Superior temporal gyrus (tissue), 1 donor: ENCODE measurements around the gene GBP1.
"Not testable (repeated sequence)": the region's sequence is repeated elsewhere in the genome, so short reads cannot be mapped to it uniquely, and the experiment has no call there.

ENCODE experiments used
- DNase-seq: peaks from one replicate; pipeline ENCODE4 v3.0.0-alpha.2; 2016; ENCODE audit errors: extremely low spot score

The GBP1 gene

DNA sequence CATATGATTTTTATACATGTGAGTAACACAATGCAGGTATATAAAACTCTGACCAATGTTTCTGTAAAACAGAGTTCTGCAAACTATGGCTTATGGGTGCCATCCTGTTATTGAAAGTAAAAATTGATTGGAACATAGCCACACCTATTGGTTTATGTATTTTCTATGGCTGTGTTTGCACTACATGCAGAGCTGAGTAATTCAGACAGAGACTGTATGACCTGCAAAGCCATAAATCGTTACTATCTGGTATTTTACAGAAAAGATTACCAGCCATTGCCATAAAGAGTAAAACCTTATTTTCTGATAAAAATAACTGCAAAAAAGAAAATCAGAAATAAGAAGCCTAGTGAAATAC, 13.1 kb downstream of the GBP1 start:
- no peak for DNase-seq

DNA sequence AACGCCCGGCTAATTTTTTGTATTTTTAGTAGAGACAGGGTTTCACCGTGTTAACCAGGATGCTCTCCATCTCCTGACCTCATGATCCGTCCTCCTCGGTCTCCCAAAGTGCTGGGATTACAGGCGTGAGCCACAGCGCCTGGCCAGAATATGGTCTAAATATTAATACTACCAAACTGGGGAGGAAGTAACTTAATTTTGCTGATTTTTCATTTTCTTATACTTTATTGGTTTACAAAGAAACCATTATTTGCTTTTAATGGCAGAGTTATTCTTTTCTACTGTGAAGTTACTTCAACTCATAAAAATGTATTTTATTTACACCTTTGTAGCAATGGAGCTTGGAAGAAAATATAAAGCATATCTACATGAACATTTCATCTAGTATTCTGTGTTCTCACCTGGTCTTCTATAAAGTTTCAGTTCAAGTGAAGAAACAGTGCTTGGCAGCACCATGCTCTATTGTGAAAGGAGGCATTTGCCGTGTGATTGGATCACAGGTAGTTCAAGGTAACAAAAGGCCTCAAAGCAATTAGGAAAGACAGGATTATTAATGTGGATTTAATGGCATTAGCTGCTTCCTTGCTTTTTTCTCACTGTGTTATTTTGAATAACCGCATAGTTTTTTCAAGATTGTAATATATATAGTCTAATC, 13.6 kb downstream of the GBP1 start:
- DNase-seq, result no peak

DNA sequence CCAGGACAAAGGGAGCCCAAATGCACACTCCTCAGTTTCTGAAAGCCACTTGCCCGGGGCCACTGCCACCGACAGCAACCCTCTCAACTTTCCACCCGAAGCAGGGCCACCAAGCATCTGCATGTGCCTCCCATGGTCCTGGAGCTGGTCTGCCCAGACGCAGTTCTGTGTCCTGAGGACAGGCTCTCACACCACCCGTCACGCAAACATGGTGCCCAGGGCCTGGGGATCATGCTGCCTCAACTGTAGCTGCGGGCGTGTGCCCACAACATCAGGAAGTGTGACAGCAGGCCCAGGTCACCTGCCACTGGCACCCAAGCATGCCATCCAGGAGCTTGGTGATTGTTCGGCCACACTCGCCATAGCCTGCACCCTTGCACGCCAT, 14.4 kb downstream of the GBP1 start:
- DNase-seq, result no peak

DNA sequence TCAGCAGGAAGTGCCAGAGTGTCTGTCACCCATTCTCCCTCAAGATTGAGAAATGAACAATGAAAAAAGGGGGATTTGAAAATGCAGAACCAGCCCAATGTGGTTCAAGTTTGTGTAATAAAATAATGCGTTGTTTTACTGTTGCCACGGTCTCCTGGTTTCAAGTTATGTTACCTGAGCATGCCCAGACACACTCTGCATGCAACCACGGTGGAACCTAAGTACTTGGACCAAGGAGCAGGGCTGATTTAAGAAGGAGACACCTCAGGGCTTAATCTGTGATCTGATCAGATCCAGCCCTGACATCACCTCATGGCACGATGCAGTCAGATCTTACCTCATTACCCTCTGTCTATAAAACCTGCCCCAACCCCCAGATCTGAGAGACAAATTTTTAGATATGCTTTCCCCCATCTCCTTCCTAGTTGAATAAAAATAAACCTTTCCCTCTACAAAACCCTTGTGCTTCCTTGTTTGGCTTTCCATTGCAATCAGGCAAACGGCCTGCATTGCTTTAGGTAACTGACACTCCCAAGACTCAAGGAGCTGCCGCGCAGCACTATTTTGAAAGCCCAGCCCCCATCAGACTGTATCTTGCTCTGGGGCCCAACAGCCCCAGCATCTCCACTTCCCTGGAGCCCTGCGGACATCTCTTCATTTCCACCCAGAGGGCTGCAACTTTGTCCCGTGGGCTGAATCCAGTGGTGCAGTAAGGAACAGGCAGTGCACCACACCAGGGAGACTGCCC, 14.9 kb downstream of the GBP1 start:
- not testable (repeated sequence) for DNase-seq

DNA sequence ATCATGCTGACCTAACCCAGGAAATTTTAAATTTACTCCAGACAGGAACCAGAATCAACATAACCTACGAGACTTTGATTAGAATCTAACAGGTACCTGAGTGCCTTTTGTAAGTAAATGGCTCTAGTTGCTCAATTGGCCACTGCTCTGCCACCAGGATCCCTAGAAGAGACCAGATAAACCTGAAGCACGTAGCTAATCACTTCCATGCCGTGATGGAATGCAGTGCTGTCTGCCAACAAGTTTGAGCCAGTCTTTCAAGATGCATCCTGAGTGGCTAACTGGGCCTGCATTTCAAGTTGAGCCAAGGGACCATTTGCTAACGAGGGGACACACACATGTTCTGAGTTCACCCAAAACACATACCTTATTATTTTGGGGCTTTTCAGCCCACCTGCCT, 15.8 kb downstream of the GBP1 start:
- DNase-seq, result not testable (repeated sequence)

DNA sequence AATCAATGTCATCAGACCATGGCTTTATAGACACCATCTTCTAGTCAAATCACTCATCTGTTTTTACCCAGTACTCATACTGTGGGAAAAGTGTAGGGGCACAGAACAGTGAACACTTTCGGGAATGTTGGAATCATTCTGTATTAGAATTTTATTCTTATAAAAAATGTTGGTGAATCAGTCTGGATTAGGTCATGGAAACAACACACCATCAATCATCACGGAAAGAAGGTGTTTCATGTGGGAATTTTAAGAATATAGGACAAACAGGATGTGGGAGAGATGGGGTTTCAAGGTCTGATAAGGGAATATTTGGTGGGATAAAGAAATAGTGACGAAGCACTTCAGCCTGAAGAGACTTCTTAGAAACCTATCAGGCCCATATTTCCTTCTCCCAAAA, 17.3 kb downstream of the GBP1 start:
- no peak for DNase-seq

DNA sequence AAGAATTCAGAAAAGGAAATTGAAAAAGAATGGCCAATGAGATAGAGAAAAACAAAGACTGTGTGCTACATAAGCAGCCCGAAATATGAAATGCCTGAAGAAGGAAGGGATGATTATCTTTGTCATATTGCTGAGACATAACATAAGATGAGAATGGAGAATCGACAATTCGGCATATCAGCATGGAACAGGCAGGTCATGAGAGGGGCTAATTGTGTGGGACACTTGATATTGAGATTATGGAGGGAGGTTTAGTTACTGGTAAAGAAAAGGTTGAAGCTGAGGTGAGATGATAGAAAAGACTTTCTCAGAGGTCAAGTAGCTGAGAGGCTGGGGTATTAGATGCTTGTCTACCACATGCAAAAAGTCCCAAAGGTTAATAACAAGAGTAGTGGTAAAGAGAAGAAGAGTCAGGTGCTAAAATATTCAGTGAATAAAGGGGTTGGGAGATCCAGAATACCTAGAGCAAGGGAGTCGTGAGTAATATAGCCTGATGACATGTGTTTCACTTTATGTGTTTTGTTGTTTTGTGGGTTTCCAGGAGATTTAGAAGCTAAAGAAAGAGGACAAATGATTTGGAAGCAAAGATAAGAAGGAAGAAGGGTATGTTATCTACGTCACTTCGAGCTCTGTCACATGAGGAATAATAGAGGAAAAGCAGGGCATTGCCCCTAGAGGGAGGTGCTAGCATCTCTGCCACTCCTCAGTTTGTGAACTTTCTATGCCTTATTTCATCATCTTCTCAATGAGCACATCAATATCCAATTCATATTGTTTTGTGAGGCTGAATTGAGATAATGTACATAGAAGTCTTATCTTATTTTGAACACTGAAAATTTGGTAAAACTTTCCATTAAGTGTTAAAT, 18.5 kb downstream of the GBP1 start:
- not testable (repeated sequence) for DNase-seq

DNA sequence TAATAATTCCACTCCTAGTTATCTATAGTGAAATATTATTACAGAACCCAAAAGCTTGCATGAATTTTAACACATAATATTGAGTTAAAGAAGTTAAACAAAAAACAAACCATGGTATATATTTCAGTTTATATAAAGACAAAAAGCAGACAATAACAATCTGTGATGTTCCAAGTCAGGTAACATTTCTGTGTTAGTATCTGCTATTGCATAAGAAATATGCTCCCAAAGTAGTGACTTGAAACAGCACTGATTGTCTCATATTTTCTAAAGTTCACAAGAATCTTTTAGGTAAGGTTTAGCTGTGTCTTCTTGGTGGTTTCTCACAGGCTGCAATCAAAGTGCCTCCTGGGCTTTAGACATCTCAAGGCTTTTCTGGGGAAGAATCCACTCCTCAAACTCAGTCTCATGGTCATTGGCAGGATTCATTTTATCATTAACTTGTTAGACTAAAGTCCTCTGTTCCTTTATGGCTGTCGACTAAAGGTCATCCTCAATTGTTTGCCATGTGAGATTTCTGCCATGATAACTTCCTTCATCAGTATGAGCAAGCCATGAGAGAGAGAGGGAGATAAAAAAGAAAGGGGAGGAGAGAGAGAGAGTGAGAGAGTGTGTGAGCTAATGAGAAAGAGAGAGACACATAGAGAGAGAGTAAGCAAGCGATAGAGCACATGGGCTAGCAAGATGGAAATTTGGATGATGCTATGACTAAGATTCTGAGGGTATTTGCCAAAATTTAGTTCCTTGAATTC, 19.9 kb downstream of the GBP1 start:
- no peak for DNase-seq

DNA sequence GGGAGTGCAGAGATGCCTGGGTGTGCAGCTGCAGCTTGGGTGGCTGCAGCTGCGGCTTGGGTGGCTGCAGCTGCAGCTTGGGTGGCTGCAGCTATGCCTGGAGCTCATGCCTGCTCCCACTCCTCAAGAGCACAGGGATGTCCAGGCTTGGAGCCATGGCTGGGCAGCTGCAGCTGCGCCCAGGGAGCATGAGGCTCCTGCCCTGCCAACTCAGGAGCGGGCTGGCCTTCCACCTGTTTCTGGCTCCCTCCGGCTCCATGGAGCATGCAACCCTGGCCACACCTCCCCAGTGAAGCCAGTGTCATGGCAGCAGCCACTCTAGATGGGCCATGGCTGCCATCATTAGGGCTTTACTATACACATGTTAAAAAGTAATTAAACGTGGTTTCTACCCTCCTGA, 21.1 kb downstream of the GBP1 start:
- DNase-seq, result no peak

DNA sequence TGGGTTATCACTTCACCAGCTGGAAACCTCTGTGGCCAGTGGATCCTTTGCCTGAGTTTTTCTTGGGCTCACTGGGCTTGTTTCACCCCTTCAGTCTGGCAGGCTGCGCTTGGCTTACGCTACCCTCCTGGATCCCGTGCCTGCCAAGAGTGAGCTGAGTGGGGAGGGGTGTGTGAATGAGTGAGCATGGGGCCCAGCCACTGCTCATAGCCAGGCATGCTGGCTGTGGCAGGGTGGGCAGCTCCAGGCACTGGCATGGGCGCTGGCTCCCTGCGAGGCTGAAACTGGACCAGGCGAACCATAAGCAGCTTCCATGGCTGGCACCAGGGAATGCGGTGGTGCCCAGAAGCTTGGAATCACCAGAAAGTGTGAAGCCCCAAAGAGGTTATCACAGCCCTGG, 22.5 kb downstream of the GBP1 start:
- no peak for DNase-seq

DNA sequence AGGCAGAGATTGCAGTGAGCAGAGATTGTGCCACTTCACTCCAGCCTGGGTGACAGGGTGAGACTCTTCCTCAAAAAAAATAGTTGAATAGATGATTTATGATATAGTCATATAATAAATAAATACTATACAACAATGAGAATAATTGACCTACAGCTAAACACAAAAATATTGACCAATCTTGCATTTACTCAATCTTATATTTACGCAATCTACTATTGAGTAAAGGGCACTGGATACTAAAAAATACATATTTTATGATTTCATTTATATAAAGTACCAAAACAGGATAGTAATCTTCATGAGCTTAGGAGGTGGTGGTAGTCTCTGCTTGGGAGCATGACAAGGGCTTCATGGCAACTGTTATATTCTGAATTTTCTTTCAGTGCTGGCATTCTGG, 23.3 kb downstream of the GBP1 start:
- DNase-seq, result no peak

DNA sequence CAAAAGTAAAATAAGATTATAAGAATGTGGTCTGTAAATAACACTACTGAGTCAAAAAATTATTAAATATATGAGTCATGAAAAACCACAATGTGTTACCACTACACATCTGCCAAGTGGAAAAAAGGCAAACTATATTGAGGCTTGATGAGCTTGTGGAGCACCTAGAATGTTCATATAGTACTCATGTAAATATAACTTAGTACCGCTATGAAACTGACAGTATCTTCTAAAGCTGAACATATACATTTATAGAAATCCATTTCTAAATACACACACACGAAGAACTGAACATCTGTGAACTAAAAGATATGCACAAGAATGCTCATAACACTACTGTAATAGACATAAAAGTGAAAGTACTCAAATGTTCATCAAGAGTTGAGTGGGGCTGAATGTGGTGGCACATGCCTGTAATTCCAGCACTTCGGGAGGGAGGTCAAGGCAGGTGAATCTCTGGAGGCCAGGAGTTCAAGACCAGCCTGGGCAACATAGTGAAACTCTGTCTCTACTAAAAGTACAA, 23.8 kb downstream of the GBP1 start:
- no peak for DNase-seq

DNA sequence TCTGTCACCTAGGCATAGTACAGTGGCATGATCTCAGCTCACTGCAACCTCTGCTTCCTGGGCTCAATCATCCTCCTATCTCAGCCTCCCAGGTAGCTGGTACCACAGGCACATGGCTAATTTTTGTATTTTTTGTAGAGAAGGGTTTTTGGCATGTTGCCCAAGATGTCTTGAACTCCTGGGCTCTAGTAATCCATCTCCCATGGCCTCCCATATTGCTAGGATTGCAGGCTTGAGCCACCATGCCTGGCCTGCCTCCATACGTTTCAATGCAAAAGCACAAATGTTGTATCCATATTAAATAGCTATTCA, 24.7 kb downstream of the GBP1 start:
- no peak for DNase-seq

DNA sequence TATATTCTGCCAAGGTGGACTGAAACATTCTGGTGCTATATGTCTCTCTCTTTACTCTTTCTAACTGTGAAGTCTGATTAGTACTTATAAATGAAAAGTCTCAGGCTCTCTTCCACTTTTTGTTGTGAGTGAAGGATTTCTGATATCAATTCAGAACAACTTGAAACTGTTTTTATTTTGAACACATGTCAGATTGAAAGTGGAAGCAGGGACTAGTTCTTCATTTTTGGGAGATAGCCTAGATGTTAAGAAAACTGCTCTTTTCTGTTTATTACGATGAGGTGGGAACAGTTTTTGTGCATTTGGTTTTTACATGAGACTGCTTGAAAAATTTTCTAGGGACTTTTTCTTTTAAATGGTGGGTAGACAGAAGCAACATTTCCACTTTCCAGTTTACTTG, 27.8 kb downstream of the GBP1 start:
- no peak for DNase-seq

DNA sequence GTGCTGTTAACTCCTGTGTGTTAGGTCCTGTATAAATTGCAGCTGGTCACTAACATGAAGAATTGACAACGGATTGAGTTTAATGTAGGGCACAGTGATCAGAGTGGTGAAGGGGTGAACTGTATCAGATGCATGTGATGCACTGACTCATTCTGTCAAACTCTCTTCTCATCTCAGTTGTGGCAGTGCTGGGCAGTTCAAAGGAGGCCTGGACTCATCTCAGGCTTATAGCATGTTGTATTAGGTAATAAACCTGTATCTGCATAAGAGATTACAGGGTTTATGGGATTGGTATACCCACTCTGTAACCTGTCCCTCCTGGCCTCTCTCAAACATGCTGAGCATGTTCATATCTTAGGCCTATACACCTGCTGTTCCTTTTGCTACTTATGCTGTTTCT, 29.9 kb downstream of the GBP1 start:
- DNase-seq, result no peak

DNA sequence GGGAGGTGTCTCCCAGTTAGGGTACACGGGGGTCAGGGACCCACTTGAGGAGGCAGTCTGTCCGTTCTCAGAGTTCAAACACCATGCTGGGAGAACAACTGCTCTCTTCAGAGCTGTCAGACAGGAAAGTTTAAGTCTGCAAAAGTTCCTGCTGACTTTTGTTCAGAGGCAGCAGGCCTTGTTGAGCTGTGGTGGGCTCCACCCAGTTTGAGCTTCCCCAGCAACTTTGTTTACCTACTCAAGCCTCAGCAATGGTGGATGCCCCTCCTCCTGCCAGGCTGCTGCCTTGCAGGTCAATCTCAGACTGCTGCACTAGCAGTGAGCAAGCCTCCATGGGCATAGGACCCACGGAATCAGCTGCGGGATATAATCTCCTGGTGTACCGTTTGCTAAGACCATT, 31.0 kb downstream of the GBP1 start:
- not testable (repeated sequence) for DNase-seq

DNA sequence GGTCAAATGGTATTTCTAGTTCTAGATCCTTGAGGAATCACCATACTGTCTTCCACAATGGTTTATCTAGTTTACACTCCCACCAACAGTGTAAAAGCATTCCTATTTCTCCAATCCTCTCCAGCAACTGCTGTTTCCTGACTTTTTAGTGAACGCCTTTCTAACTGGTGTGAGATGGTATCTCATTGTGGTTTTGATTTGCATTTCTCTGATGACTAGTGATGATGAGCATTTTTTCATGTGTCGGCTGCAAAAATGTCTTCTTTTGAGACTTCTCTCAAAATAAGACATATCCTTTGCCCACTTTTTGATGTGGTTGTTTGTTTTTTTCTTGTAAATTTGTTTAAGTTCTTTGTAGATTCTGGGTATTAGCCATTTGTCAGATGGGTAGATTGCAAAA, 36.0 kb downstream of the GBP1 start:
- not testable (repeated sequence) for DNase-seq

DNA sequence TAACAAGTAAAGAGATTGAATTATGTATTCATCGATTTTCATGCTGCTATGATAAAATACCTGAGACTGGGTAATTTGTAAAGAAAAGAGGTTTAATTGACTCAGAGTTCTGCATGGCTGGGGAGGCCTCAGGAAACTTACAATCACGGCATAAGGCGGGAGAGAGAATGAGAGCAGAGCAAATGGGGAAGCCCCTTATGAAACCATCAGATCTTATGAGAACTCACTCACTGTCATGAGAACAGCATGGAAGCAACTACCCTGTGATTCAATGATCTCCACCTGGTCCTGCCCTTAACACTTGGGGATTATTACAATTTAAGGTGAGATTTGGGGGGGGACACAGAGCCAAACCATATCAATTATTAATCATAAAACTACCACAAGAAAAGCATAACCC, 39.1 kb downstream of the GBP1 start:
- no peak for DNase-seq

DNA sequence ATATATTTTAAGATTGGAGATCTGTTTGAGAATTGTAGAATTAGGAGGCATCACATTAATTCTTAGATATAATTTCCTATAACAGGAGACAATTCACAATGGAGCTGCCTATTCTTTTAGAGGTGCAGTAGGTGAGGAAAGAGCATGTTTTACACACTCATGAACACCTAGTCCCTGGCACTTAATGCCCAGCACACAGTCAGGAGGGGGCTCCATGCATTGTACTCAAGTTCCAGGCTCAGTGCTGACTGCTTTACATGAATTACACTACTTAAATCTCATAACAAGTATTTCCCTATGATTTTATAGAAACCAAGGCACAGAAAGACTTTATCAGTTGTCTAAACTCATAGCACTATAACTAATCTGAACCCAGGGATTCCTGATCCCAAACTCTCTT, 42.0 kb downstream of the GBP1 start:
- DNase-seq, result no peak

DNA sequence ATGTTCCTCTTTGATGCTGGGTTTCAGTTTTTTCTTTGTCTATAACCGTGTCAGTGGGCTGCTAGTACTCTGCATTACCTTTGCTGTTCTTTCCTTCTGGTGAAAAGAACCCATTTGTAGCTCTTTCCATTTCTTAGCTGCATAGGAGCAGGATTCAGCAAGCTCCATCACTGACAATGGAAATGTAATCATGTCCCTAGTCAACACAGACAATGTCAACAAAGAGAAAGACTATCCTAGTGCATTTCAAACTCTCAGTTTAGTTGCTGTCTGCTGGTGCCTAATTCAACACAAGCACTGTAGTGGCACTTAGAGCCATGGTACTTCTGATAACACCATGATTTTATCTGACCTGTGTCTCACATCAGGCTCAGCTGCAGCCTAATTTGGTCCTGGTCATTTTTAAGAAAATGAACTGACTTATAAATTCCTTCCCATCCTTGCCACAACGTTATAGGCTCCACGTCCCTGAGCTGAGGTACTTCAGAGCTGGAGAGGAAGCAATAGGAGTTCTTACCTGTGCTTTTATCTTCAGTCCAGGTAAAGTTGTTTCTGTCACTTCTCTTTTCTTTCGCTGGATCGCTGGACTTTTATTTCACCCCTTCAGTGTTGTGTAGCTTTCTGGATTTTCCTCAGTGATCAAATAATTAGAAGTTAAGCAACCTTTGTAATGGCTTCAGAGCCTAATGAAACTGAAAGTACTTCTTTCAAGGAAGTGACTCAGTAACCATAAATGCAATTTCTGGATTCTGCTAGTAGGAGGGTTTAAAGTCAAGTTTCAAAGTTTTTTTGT, 42.6 kb downstream of the GBP1 start, which contains the start of gene GBP3:
TSS of gene GBP3 (minus strand) at position 700 of the 793 bp plus-strand sequence. CDS start 2,145 bp downstream, outside the sequence.
- no peak for DNase-seq

DNA sequence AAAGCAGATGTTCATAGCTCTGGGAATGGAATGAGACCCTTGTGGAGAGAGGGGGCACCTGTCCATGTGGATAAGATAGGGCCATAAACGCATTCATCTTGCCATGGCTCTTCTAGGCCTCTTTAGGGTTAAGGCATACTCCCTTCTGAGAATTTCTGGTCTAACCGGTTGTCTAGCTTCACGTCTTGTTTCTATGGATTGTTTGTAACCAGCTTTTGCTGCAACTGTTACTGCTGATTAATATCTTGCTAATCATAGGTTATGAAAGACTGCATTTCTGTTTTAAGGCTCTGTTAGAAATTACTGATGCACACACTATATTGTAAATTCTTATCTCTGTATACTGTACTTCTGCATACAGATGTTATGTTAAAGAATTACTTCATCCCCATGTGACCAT, 46.7 kb downstream of the GBP1 start:
- not testable (repeated sequence) for DNase-seq
